Inferior parietal cortex (tissue), 1 donor: Measurements from ENCODE around the gene ODF2.
"Not testable (repeated sequence)": the region's sequence is repeated elsewhere in the genome, so short reads cannot be mapped to it uniquely, and the experiment has no call there.

Experiments used
- DNase-seq: peaks from one replicate; pipeline ENCODE4 v3.0.0-alpha.2; 2016; ENCODE audit errors: extremely low spot score

The ODF2 gene

GRCh38 chr9:128455849-128456612 lies at the start of gene ODF2:
TSS of gene ODF2 (plus strand) at chr9:128456006. CDS start at chr9:128456092, 86 bp downstream.
- peak; percentile 96 for DNase-seq

GRCh38 chr9:128406848-128407391 lies 48.9 kb upstream of the ODF2 start:
- no peak for DNase-seq

GRCh38 chr9:128408963-128409431 lies 46.8 kb upstream of the ODF2 start:
- DNase-seq, result peak; percentile 76

- DNase-seq, result no peak
Observed at GRCh38 chr9:128409450-128409849, 46.4 kb upstream of the ODF2 start.

GRCh38 chr9:128409978-128410377 lies 45.8 kb upstream of the ODF2 start:
- DNase-seq, result no peak

GRCh38 chr9:128411364-128412119 lies 44.3 kb upstream of the ODF2 start:
- no peak for DNase-seq

- DNase-seq, result peak; percentile 93
Observed at GRCh38 chr9:128412120-128412790, 43.6 kb upstream of the ODF2 start.

- DNase-seq, result not testable (repeated sequence)
Observed at GRCh38 chr9:128413728-128414127, 42.1 kb upstream of the ODF2 start.

- no peak for DNase-seq
Observed at GRCh38 chr9:128414461-128414860, 41.3 kb upstream of the ODF2 start.

GRCh38 chr9:128415281-128415680 lies 40.5 kb upstream of the ODF2 start:
- no peak for DNase-seq

- no peak for DNase-seq
Observed at GRCh38 chr9:128416014-128416413, 39.8 kb upstream of the ODF2 start.

- DNase-seq, result no peak
Observed at GRCh38 chr9:128416432-128417019, 39.3 kb upstream of the ODF2 start.

GRCh38 chr9:128419061-128419925 lies 36.5 kb upstream of the ODF2 start:
- no peak for DNase-seq

GRCh38 chr9:128420060-128420650 lies 35.7 kb upstream of the ODF2 start:
- peak; percentile 67 for DNase-seq

GRCh38 chr9:128420651-128421481 lies 34.9 kb upstream of the ODF2 start, which contains the start of gene CERCAM:
TSS of gene CERCAM (plus strand) at chr9:128420857. CDS start at chr9:128420878, 21 bp downstream.
- DNase-seq, result no peak

- no peak for DNase-seq
Observed at GRCh38 chr9:128421482-128421996, 34.3 kb upstream of the ODF2 start.

GRCh38 chr9:128422022-128422782 lies 33.6 kb upstream of the ODF2 start:
- DNase-seq, result not testable (repeated sequence)

- DNase-seq, result no peak
Observed at GRCh38 chr9:128422783-128423150, 33.0 kb upstream of the ODF2 start.
